CD4-positive, alpha-beta T cell (primary cell): ENCODE data around the gene PNPLA1. TPM values are rescaled to one million over a fixed set of nuclear protein-coding genes. Genes with fewer than 3 reads are reported as not detected.

ENCODE experiments used
- ATAC-seq: fragments of 200-7000 bp; cut with Tn5 transposase; one replicate; pipeline ENCODE4 v1.10.0; 2022; ENCODE audit warnings: mild to moderate bottlenecking; ENCODE audit not compliant: poor library complexity
- CTCF ChIA-PET: fragments of 350-600 bp; sonication (Branson Sonifier 250); formaldehyde crosslinking; loops from one replicate; lab custom pipeline; 2021; ENCODE audit warnings: antibody characterized with exemption, inconsistent platforms; lab: Charles Lee
- POLR2A ChIA-PET: fragments of 350-600 bp; sonication (Branson Sonifier 250); formaldehyde crosslinking; loops from one replicate; lab custom pipeline; 2021; ENCODE audit warnings: antibody characterized with exemption, inconsistent platforms; lab: Charles Lee
- DNase-seq, 14 experiments: peaks; one replicate each; pipeline ENCODE4 v3.0.0-alpha.2; 2013 to 2020; ENCODE audit warnings: mixed read lengths in 2 of 14
- H3K27ac ChIP-seq, 2 donors: one replicate each; pipeline versions ENCODE4 v1.5.1 to v1.7.0; 2013; ENCODE audit warnings: low read length in 2 of 2, low read depth in 1 of 2, mild to moderate bottlenecking in 1 of 2
- H3K27me3 ChIP-seq, 2 experiments: 1 replicate in 1 of 2; 2 replicates in 1 of 2; pipeline versions ENCODE4 v1.6.1 to v1.7.0; 2013; ENCODE audit warnings: low read length in 2 of 2, control low read depth in 1 of 2, mild to moderate bottlenecking in 1 of 2, moderate library complexity in 1 of 2; ENCODE audit not compliant: insufficient read depth in 2 of 2, control insufficient read depth in 1 of 2
- H3K36me3 ChIP-seq: one replicate; pipeline ENCODE4 v1.6.1; 2013; ENCODE audit warnings: low read length, control low read depth; ENCODE audit not compliant: insufficient read depth
- H3K4me1 ChIP-seq: one replicate; pipeline ENCODE4 v1.6.1; 2013; ENCODE audit warnings: low read length, control low read depth; ENCODE audit not compliant: insufficient read depth
- H3K4me3 ChIP-seq: one replicate; pipeline ENCODE4 v1.5.1; 2013; ENCODE audit warnings: mild to moderate bottlenecking, low read length, moderate library complexity
- H3K9me3 ChIP-seq, 2 experiments: 1 replicate in 1 of 2; 2 replicates in 1 of 2; pipeline versions ENCODE4 v1.6.1 to v1.7.0; 2013; ENCODE audit warnings: low read length in 2 of 2, mild to moderate bottlenecking in 2 of 2, control low read depth in 1 of 2, moderate library complexity in 1 of 2; ENCODE audit not compliant: control insufficient read depth in 1 of 2, insufficient read depth in 1 of 2
- H3K27ac Mint-ChIP-seq: one replicate; pipeline ENCODE4 v1.8.0; 2020; ENCODE audit warnings: mixed read lengths
- H3K27me3 Mint-ChIP-seq: one replicate; pipeline ENCODE4 v1.8.0; 2021; ENCODE audit warnings: mixed read lengths
- H3K36me3 Mint-ChIP-seq: one replicate; pipeline ENCODE4 v1.8.0; 2021; ENCODE audit warnings: low read depth, mixed read lengths
- H3K4me1 Mint-ChIP-seq: one replicate; pipeline ENCODE4 v1.8.0; 2021; ENCODE audit warnings: low read depth, mixed read lengths
- H3K4me3 Mint-ChIP-seq: one replicate; pipeline ENCODE4 v1.8.0; 2020; ENCODE audit warnings: mild to moderate bottlenecking, mixed read lengths
- H3K9me3 Mint-ChIP-seq: one replicate; pipeline ENCODE4 v1.8.0; 2020; ENCODE audit warnings: mixed read lengths
- intact Hi-C, 2 experiments: fragments of 100-400 bp; cut with DNase I in 1 of 2; cut with micrococcal nuclease in 1 of 2; formaldehyde crosslinking; loops; one replicate each; pipeline versions ENCODE4 v1.15.1 to v1.9.0; 2023 to 2025; cut with DNase I, micrococcal nuclease
- total RNA-seq, 174 experiments: library from RNA in 2 of 174; stranded (reverse) in 2 of 174; gene quantifications; one replicate each; pipeline ENCODE4 v1.2.3 and lab custom pipeline; 2021 to 2026
- TF ChIP-seq, protein P1 (sequence below): fragments of 200-600 bp; IDR thresholded peaks from one replicate; pipeline ENCODE4 v1.8.0; 2022; ENCODE audit warnings: antibody characterized with exemption, mild to moderate bottlenecking

PNPLA1 gene
- total RNA-seq, 2 experiments from 2014 or later = 0.17 TPM; not detected in 1

DNA sequence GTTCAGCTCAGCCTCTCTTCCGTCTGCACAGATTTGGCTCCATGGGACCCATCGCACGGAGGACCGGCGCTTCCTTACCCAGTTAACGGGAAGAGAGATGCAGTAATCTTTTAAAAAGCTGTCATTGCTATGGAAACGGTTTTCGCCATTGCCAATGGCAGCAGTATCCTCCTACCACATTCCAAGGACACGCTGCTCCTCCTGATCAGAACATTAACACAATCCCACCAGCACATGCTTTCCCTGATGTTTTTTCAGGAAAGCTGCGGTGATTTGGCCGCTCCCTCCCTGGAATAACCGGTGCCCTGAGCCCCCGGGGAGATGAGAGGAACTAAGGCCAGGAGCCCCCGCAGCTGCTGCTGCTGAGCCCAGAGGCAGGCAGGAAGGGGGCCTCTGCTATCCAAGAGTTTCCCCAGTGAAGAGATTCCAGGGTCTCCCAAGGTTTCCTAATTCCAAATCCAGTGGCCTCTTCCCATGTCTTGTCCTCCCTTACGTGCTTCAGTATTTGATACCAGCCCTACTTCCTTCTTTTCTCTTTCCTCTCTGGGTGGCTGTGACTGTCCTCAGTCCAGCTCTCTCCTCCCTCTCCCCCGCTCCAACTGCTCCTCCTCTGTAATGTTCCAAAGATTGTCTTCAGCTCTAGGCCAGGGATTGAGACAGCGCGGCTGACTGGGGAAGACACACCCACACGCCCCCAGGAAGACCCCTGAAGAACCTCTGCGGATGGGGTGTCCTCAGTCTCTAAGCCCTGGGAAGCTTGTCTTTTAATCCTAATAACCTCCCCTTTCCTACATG is 64.3 kb downstream of the PNPLA1 start:
- Mint-ChIP-seq H3K27ac (no peak overlapping the region), H3K27me3 (peaks cover 35% of the 10 kb centered on the region), H3K36me3 (no peaks in the 10 kb centered on the region), H3K9me3 (no peaks in the 10 kb centered on the region), H3K4me3 (no peak overlapping the region), H3K4me1 (peaks cover 5% of the 10 kb centered on the region)
- no peak for DNase-seq
- intact Hi-C loops = no loop called here
- ChIA-PET CTCF (interaction anchor here (0.8 kb wide), 1 partner anchor 11 kb away, joined by 3 read pairs; no protein-coding TSS in a partner anchor), POLR2A (no interaction called here)
- Histone ChIP-seq H3K9me3 (no peaks in the 10 kb centered on the region), H3K4me3 (no peak overlapping the region), H3K36me3 (no peaks in the 10 kb centered on the region), H3K27me3 (peaks cover 2 to 13% of the 10 kb centered on the region in 2 experiments), H3K27ac (no peak overlapping the region), H3K4me1 (peaks cover 11% of the 10 kb centered on the region)
- no peak for ATAC-seq
- TF ChIP-seq, protein P1, sequence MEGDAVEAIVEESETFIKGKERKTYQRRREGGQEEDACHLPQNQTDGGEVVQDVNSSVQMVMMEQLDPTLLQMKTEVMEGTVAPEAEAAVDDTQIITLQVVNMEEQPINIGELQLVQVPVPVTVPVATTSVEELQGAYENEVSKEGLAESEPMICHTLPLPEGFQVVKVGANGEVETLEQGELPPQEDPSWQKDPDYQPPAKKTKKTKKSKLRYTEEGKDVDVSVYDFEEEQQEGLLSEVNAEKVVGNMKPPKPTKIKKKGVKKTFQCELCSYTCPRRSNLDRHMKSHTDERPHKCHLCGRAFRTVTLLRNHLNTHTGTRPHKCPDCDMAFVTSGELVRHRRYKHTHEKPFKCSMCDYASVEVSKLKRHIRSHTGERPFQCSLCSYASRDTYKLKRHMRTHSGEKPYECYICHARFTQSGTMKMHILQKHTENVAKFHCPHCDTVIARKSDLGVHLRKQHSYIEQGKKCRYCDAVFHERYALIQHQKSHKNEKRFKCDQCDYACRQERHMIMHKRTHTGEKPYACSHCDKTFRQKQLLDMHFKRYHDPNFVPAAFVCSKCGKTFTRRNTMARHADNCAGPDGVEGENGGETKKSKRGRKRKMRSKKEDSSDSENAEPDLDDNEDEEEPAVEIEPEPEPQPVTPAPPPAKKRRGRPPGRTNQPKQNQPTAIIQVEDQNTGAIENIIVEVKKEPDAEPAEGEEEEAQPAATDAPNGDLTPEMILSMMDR = no peak

DNA sequence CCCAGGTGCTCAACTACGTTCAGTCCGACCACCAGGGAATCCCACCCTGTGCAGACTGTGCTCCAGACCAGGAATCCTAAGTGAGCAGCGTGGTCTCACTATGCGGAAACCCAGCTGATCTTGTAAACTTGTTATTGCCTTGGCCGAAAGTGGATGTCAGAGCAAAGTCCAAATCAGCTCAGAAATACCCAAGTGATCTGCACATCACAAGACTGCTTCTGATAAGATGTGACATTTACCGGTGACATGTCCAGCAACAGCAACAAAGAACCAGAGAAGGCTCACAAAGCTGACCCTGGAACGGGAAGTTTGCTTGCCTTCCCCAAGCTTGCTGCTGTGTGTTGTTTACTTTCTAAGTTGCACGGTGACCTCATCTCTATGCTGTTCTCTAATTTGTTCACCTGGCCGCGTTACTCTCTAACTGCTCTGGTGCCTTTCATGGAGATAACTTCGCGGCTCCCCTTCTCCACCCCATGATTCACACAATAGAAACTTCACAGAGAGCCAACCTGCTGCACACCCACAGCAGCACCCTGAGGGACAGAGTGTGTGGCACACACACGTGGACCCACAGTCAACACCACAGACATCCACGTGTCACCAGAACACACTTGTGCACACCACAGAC is 65.1 kb downstream of the PNPLA1 start:
- H3K27ac Mint-ChIP-seq = no peak overlapping the region
- peaks cover 38% of the 10 kb centered on the region for H3K27me3 Mint-ChIP-seq
- DNase-seq (no peak), ATAC-seq (no peak)
- Histone ChIP-seq H3K9me3 (no peaks in the 10 kb centered on the region), H3K27me3 (peaks cover 2 to 20% of the 10 kb centered on the region in 2 experiments), H3K4me3 (no peak overlapping the region), H3K27ac (no peak overlapping the region), H3K4me1 (peaks cover 11% of the 10 kb centered on the region), H3K36me3 (no peaks in the 10 kb centered on the region)
- H3K4me1 Mint-ChIP-seq = peaks cover 5% of the 10 kb centered on the region
- ChIA-PET POLR2A (no interaction called here), CTCF (no interaction called here)
- H3K9me3 Mint-ChIP-seq = no peaks in the 10 kb centered on the region
- H3K4me3 Mint-ChIP-seq = no peak overlapping the region
- TF ChIP-seq, protein P1 = no peak
- intact Hi-C loops = no loop called here
- no peaks in the 10 kb centered on the region for H3K36me3 Mint-ChIP-seq

GRCh38 chr6:36335465-36336207 is 65.8 kb downstream of the PNPLA1 start:
- peaks cover 4 to 24% of the 10 kb centered on the region in 2 experiments for H3K27me3 ChIP-seq
- no peaks in the 10 kb centered on the region for H3K36me3 Mint-ChIP-seq
- intact Hi-C loops = no loop called here
- DNase-seq (no peak), ATAC-seq (no peak)
- TF ChIP-seq, protein P1 = no peak
- ChIA-PET CTCF (no interaction called here), POLR2A (no interaction called here)
- H3K9me3 Mint-ChIP-seq = no peaks in the 10 kb centered on the region
- H3K4me3 ChIP-seq = no peak overlapping the region
- H3K4me1 ChIP-seq = peaks cover 15% of the 10 kb centered on the region
- H3K27ac Mint-ChIP-seq = no peak overlapping the region
- no peaks in the 10 kb centered on the region for H3K9me3 ChIP-seq
- peaks cover 6% of the 10 kb centered on the region for H3K4me1 Mint-ChIP-seq
- H3K4me3 Mint-ChIP-seq = no peak overlapping the region
- H3K27me3 Mint-ChIP-seq = peaks cover 43% of the 10 kb centered on the region
- no peaks in the 10 kb centered on the region for H3K36me3 ChIP-seq
- no peak overlapping the region for H3K27ac ChIP-seq
